ENCODE measurements around the gene RIN3. TPM values are rescaled to one million over a fixed set of nuclear protein-coding genes. Genes with fewer than 3 reads are reported as not detected.

The RIN3 gene
- total RNA-seq, 1 experiment from 2014 or later, result 1.5 TPM

- Mint-ChIP-seq H3K4me3 (no peak overlapping the region), H3K36me3 (ENCODE audit: insufficient read depth in 1 of 3, low read depth in 3 of 3) (peaks cover 12 to 23% (median 16%) of the 10 kb centered on the region in 3 experiments), H3K27ac (peak overlapping the region in 2 of 3 experiments; percentile 92 to 95; a peak in 6 of 7 replicates), H3K9me3 (peaks cover 19 to 21% of the 10 kb centered on the region in 2 experiments), H3K27me3 (ENCODE audit: low read depth) (peaks cover 2% of the 10 kb centered on the region; the same call in 1 of the 2 replicates), H3K4me1 (peaks cover 10 to 15% of the 10 kb centered on the region in 2 experiments)
- Histone ChIP-seq H4K20me1 (ENCODE audit: control insufficient read depth, insufficient read depth, insufficient read length) (no peaks in the 10 kb centered on the region), H2BK20ac (ENCODE audit: low read depth, low read length, poor library complexity, severe bottlenecking) (no peak overlapping the region), H3K23ac (ENCODE audit: insufficient read length, low read depth, low read length) (no peak overlapping the region), H3K23me2 (ENCODE audit: insufficient read length, low read depth, low read length, poor library complexity, severe bottlenecking) (no peaks in the 10 kb centered on the region), H3K4ac (ENCODE audit: low read depth, low read length) (no peak overlapping the region), H4K8ac (replicated peaks; ENCODE audit: insufficient read length, low read depth, low read length) (no peak overlapping the region), H3K9me3 (ENCODE audit: control insufficient read depth, low read depth, low read length) (peaks cover 4% of the 10 kb centered on the region), H2AFZ (ENCODE audit: low read length) (peak overlapping the region; percentile 74), H3T11ph (ENCODE audit: low read length) (no peak overlapping the region), H3K79me1 (ENCODE audit: insufficient read depth, low read depth, low read length, poor library complexity, severe bottlenecking) (no peaks in the 10 kb centered on the region), H3K4me1 (ENCODE audit: insufficient read depth, low read length) (no peaks in the 10 kb centered on the region; the same call in 1 of the 2 replicates), H4K91ac (ENCODE audit: insufficient read length, low read depth, low read length) (no peak overlapping the region), H3K9ac (ENCODE audit: extremely low read depth, insufficient read length, low read length) (no peak overlapping the region), H3K56ac (ENCODE audit: insufficient read length, low read depth, low read length) (no peak overlapping the region), H4K5ac (ENCODE audit: insufficient read length, low read depth, low read length) (no peak overlapping the region), H2BK15ac (ENCODE audit: low read depth, low read length) (no peak overlapping the region), H2AK5ac (ENCODE audit: insufficient read length, low read length) (no peak overlapping the region), H3K14ac (ENCODE audit: insufficient read depth, low read length) (no peak overlapping the region), H3K27me3 (ENCODE audit: insufficient read depth, low read length) (no peaks in the 10 kb centered on the region), H3K18ac (ENCODE audit: insufficient read length, low read depth, low read length) (no peak overlapping the region), H3K27ac (ENCODE audit: insufficient read length, low read depth, low read length) (no peak overlapping the region), H2BK120ac (ENCODE audit: low read depth, low read length, poor library complexity, severe bottlenecking) (no peak overlapping the region), H3K79me2 (ENCODE audit: insufficient read depth, low read length) (no peaks in the 10 kb centered on the region), H3K4me2 (ENCODE audit: insufficient read depth, insufficient read length, low read length) (no peak overlapping the region), H2BK5ac (ENCODE audit: insufficient read length, low read length) (no peak overlapping the region), H2BK12ac (ENCODE audit: insufficient read length, low read depth, low read length) (no peak overlapping the region)
- WGBS (ENCODE audit: extremely low coverage, insufficient read length, low lambda C conversion rate), result no CpG with 5 or more reads among the region's 2 CpGs
- no peak for TF ChIP-seq CTCF (conservative IDR thresholded peaks at IDR 0.05)
- no peak for DNase-seq
Measured at GRCh38 chr14:92628636-92629035, 115.1 kb downstream of the RIN3 start.
